HG03064 (cell line): ENCODE data around the gene MYO1B.

Source experiments
- ATAC-seq: cut with Tn5 transposase; IDR thresholded peaks from one replicate; pipeline ENCODE4 v1.9.1; 2021; ENCODE audit warnings: low read depth; ENCODE audit not compliant: unreplicated experiment

The MYO1B gene

DNA sequence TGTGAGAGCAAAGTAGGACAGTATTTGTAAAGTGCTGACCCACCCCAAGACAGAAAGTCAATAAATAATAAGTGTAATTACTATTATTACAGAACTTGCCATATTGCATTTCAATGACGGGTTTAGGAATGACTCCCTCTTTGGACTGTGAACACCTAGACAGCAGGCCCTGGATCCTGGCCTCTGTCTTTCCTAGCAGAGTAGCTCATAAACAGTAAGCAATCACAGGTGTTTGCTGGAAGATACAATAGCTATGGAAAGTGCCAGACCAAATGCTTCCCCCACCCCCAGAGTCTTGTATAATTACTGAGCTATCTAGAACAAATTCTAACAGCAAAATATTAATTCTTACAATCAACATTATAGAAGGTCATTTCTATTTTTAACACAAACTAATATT, 20.1 kb upstream of the MYO1B start:
- no peak for ATAC-seq

DNA sequence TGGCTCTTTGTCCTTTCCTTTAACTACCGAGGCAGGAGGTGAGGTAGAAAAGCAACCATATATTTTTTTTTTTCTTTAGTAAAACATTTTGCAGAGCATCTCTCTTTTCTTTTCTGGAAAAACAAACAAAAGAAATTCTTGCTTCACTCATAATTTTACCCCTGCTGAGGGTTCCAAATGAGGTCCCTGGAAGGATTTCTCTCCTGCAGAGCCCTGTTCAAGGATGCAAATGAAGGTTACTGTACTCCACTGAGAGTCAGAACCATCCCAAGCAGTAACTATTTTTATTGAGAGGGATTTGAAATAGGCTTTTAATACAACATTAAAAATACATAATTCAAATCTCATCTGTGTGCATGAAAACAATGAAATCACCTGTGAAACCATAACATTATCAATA, 19.5 kb upstream of the MYO1B start:
- ATAC-seq: no peak

GRCh38 chr2:191226196-191226595, 19.0 kb upstream of the MYO1B start:
- ATAC-seq: no peak

DNA sequence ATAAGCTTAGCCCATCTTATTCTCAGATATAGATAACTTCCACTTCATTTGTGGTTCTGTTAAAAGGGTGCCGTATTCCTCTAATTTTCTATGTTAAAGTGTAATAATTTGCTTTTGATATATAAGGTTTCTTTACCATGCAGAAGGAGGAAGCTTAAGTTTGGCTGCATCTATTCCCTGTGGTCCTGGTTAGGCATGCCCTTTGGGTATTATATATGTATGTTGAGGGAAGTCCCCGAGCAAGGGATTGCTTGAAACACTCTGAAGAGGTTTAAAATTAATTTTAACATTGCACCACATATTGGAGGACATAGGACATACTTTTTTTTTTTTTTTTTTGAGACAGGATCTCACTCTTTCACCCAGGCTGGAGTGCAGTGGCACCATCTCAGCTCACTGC, 16.9 kb upstream of the MYO1B start:
- ATAC-seq: no peak

DNA sequence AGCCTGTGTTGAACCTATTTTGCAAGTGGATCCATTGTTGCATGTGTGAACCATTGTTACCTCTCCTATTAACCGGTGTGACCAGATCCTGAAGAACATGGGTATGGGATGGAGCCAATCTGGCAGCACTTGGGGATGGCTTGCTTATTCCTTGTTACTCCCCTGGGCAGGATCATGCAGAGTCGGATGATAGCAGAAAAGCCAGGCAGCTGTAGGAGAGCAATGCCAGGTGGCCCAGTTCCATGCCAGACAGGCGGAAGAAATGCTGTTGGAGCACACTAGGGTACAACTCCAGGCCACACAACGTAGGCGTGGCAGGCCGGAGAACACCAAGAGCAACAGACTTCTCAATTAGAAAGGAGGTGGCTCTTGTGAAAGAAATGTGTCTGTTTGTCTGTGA, 16.3 kb upstream of the MYO1B start:
- ATAC-seq: no peak

- no peak for ATAC-seq
Observed at GRCh38 chr2:191230174-191230573, 15.0 kb upstream of the MYO1B start.

- ATAC-seq: no peak
Observed at GRCh38 chr2:191231995-191232394, 13.2 kb upstream of the MYO1B start.

DNA sequence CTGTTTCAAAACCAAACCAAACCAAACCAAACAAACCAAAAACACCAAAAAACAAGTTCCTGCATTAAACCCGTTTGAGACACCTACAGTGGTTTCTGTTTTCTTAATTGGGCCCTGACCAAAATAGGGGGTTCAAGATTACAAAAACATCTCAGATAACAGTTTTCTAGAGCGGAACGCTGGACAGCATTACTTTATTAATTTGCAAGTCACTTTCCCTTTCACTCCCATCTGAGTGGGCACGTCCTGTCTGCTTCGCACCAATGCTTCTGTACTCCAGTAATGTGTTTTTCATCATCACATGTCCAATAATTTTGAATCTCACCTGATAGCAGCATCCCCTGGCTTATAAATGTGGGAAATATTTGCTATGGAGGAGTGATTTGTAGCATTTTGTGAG, 11.7 kb upstream of the MYO1B start:
- no peak for ATAC-seq

DNA sequence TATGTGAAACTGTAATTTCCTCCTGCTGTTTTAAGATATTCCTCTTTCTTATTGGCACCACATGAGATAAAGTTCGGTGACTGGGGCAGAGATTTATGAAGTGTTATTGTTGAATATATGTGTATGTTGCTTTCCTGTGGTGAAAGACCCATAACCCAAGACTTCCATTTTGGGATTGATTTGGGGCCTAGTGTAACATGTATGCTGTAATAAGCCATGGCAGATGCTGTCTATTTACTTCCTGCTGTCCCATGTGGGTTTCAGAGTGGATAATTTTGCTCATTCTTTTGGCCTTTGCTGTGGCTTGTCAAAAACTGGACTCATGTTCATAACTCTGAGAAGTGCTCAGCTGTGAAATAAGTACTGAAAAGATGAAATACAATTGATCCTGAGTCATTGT, 10.8 kb upstream of the MYO1B start:
- no peak for ATAC-seq

DNA sequence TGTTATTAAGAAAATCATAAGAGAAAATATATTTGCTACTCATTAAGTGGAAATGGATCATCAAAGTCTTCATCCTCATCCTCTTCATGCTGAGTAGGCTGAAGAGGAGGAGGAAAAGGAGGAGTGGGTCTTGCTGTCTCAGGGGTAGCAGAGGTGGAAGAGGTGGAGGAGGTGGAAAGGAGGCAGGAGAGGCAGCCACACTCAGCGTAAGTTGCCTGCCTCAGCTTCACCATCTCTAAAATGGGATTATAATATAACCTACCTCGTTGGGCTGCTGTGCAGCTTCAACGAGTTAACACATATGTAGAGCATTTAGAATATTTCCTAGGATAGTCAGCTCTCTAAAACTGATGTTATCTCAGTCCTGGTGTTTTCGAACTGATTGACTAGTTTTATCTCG, 4.3 kb upstream of the MYO1B start:
- ATAC-seq: no peak

DNA sequence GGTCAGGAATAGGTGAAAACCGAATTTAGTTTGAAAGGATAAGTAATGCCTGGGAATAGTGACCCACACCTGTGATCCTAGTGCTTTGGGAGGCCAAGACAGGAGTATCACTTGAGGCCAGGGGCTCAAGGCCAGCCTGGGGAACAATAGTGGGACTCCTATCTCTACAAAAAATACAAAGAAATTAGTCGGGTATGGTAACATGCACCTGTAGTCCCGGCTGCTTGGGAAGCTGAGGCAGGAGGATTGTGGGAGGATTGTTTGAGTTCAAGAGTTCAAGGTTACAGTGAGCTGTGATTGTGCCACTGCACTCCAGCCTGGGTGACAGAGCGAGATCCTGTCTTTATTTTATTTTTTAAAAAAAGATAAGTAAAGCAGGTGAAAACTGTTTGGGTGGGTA, 3.8 kb upstream of the MYO1B start:
- no peak for ATAC-seq

DNA sequence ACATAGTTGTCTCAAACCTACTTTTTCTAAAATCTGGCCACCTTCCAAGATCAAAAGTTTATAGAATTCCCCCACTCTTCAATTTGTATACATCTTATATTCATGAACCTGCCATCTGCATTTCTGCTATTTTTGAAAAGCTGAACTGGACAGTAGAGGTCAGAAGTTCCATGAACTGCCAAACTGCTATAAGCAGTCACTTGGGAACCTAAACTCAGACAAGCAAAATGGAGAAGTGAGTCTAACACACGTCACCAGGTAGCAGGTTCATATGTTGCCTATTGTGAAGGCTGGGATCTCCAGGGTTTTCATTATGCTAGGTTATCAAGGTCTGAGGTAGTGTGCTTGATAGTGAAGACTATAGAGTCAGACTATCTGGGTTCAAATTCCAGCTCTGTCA, 2.0 kb upstream of the MYO1B start:
- ATAC-seq: no peak

- ATAC-seq: no peak
Observed at GRCh38 chr2:191244350-191244749, 854 bp upstream of the MYO1B start.

GRCh38 chr2:191245869-191246531, 796 bp downstream of the MYO1B start:
- no peak for ATAC-seq

- ATAC-seq: no peak
Observed at GRCh38 chr2:191246820-191247380, 1.7 kb downstream of the MYO1B start.

GRCh38 chr2:191247381-191248057, 2.3 kb downstream of the MYO1B start:
- ATAC-seq: no peak

GRCh38 chr2:191249156-191249813, 4.1 kb downstream of the MYO1B start:
- ATAC-seq: no peak

DNA sequence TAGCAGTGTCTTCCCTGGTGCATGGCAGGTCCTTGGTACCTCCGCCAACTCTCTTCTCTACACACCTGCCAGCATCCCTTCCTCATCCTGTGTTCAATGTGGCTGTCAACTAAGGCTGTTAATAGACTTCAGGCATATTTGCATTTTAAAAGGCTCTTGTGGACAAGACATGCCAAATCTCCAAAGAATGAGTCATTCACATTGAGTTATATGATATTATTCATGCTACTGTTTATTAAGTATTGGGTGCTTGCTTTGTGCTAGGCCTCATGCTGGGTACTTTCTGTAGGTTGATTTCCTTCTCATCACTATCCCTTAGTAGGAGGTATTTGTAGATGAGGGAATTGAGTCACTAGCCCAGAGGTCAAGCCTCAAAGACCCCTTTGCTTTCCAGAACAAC, 5.2 kb downstream of the MYO1B start:
- ATAC-seq: no peak

DNA sequence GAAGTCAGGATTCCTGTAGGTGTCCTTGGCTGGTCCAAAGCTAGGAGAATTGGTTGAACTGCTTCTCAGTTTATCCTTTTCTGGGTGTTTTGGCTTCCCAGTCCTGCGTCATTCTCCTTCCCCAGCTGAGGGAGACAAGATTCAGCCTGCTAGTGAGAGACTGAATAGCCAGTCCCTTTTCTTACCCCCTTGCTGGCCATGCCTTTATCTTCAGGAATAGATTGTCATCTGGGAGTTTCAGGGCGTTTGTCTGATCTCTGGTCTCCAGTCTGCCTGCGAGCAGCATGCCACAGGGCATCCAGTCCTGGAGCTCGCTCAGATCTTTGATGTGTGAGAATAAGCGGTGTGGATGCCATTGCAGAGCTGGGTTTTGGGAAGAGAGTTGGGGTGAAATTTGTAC, 5.8 kb downstream of the MYO1B start:
- no peak for ATAC-seq

- ATAC-seq: no peak
Observed at GRCh38 chr2:191252699-191253098, 7.5 kb downstream of the MYO1B start.

- ATAC-seq: no peak
Observed at GRCh38 chr2:191253476-191253875, 8.3 kb downstream of the MYO1B start.

- ATAC-seq: no peak
Observed at GRCh38 chr2:191255271-191255670, 10.1 kb downstream of the MYO1B start.
